DND-41 (cell line): ENCODE measurements around the gene ELF4.

Experiments
- ATAC-seq: fragments of 200-7000 bp; cut with Tn5 transposase; 3 replicates; pipeline ENCODE4 v1.9.1; 2021; ENCODE audit warnings: low read depth; ENCODE audit not compliant: insufficient read depth
- DNase-seq: peaks from one replicate; pipeline ENCODE4 v3.0.0-alpha.2; 2020
- H2AFZ ChIP-seq: 2 replicates; pipeline ENCODE4 v1.6.0; 2012; ENCODE audit warnings: low read depth, low read length
- H3K27ac ChIP-seq: 2 replicates; pipeline ENCODE4 v1.5.1; 2012; ENCODE audit warnings: low read length, inconsistent platforms
- H3K27me3 ChIP-seq: fragments of 200-600 bp; sonication (generic); 2 replicates; pipeline ENCODE4 v1.6.0; 2012; ENCODE audit warnings: low read length, mild to moderate bottlenecking, inconsistent platforms; ENCODE audit not compliant: insufficient read depth, poor library complexity
- H3K36me3 ChIP-seq: 2 replicates; pipeline ENCODE4 v1.5.1; 2012; ENCODE audit warnings: low read length, inconsistent platforms; ENCODE audit not compliant: insufficient read depth
- H3K4me1 ChIP-seq: 2 replicates; pipeline ENCODE4 v1.5.1; 2012; ENCODE audit warnings: mild to moderate bottlenecking, low read length; ENCODE audit not compliant: insufficient read depth
- H3K4me2 ChIP-seq: 2 replicates; pipeline ENCODE4 v1.6.0; 2012; ENCODE audit warnings: mild to moderate bottlenecking, moderate library complexity, low read length, inconsistent platforms; ENCODE audit not compliant: insufficient read depth
- H3K4me3 ChIP-seq, 2 experiments: fragments of 200-600 bp in 1 of 2; shearing (Covaris generic) in 1 of 2; 2 replicates each; pipeline ENCODE4 v1.5.1; 2012 to 2016; ENCODE audit warnings: inconsistent platforms in 2 of 2, low read length in 2 of 2, mild to moderate bottlenecking in 2 of 2, low read depth in 1 of 2, moderate library complexity in 1 of 2
- H3K79me2 ChIP-seq: 2 replicates; pipeline ENCODE4 v1.6.0; 2012; ENCODE audit warnings: low read length, inconsistent platforms; ENCODE audit not compliant: insufficient read depth
- H3K9ac ChIP-seq: 2 replicates; pipeline ENCODE4 v1.6.0; 2012; ENCODE audit warnings: low read depth, mild to moderate bottlenecking, inconsistent platforms, low read length, moderate library complexity
- H3K9me3 ChIP-seq: 2 replicates; pipeline ENCODE4 v1.5.1; 2012; ENCODE audit warnings: low read length, moderate library complexity, mild to moderate bottlenecking, inconsistent platforms; ENCODE audit not compliant: insufficient read depth, severe bottlenecking
- H4K20me1 ChIP-seq: 2 replicates; pipeline ENCODE4 v1.6.0; 2012; ENCODE audit warnings: low read length; ENCODE audit not compliant: insufficient read depth
- EZH2 ChIP-seq: IDR thresholded peaks from 3 replicates; pipeline ENCODE4 v1.6.1; 2012; ENCODE audit warnings: borderline replicate concordance, low read depth, mild to moderate bottlenecking, moderate library complexity, low read length, inconsistent platforms; ENCODE audit not compliant: severe bottlenecking
- TF ChIP-seq, protein P1 (sequence below): IDR thresholded peaks from 2 replicates; pipeline ENCODE4 v1.5.1; 2012; ENCODE audit warnings: borderline replicate concordance, low read length, moderate library complexity, mild to moderate bottlenecking; ENCODE audit not compliant: poor library complexity, severe bottlenecking; ENCODE audit errors: extremely low read depth

Gene ELF4

DNA sequence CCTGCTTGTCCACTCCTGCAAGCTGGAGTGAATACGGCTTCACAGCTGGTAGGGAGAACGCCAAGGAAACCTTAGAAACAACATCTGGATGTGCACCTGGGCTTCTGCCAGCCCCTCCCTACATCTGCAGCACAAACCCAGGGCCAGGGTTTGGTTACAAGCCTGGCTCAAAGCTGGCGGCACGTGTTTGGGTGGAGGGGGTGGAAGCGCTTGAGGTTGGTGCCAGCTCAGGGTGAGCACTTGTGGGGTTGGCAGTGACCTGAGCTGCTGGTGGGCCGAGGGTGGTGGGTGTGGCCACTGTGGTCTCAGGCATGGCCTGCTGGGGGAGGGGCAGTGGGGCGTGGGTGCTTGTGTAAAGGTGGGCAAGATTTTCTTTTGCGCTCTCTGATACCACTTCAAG lies 15.6 kb downstream of the ELF4 start:
- DNase-seq (peak; percentile 51), ATAC-seq (no peak)
- H3K27me3 ChIP-seq: no peaks in the 10 kb centered on the region
- no peak overlapping the region for H3K9ac ChIP-seq
- H3K4me2 ChIP-seq: no peak overlapping the region
- H3K27ac ChIP-seq: no peak overlapping the region; the same call in 1 of the 2 replicates
- H3K4me1 ChIP-seq: peaks cover 24% of the 10 kb centered on the region
- no peak overlapping the region for H3K4me3 ChIP-seq
- H4K20me1 ChIP-seq: peaks cover 4% of the 10 kb centered on the region; the same call in 1 of the 2 replicates
- no peaks in the 10 kb centered on the region for H3K36me3 ChIP-seq
- no peak overlapping the region for H2AFZ ChIP-seq
- 0 out of 2 replicates have a peak, but pooled peaks cover 13% of the 10 kb centered on the region for H3K79me2 ChIP-seq
- H3K9me3 ChIP-seq: no peaks in the 10 kb centered on the region
- no peak for TF ChIP-seq EZH2

GRCh38 chrX:130093271-130093670 lies 17.0 kb downstream of the ELF4 start:
- Histone ChIP-seq H3K27me3 (no peaks in the 10 kb centered on the region), H3K9me3 (no peaks in the 10 kb centered on the region), H3K4me3 (no peak overlapping the region), H3K36me3 (no peaks in the 10 kb centered on the region), H4K20me1 (peaks cover 4% of the 10 kb centered on the region; the same call in 1 of the 2 replicates), H3K9ac (no peak overlapping the region), H3K79me2 (0 out of 2 replicates have a peak, but pooled peaks cover 9% of the 10 kb centered on the region), H3K4me1 (peaks cover 20% of the 10 kb centered on the region), H3K4me2 (no peak overlapping the region), H2AFZ (no peak overlapping the region), H3K27ac (no peak overlapping the region)
- ATAC-seq (no peak), DNase-seq (no peak)
- TF ChIP-seq, protein P1, sequence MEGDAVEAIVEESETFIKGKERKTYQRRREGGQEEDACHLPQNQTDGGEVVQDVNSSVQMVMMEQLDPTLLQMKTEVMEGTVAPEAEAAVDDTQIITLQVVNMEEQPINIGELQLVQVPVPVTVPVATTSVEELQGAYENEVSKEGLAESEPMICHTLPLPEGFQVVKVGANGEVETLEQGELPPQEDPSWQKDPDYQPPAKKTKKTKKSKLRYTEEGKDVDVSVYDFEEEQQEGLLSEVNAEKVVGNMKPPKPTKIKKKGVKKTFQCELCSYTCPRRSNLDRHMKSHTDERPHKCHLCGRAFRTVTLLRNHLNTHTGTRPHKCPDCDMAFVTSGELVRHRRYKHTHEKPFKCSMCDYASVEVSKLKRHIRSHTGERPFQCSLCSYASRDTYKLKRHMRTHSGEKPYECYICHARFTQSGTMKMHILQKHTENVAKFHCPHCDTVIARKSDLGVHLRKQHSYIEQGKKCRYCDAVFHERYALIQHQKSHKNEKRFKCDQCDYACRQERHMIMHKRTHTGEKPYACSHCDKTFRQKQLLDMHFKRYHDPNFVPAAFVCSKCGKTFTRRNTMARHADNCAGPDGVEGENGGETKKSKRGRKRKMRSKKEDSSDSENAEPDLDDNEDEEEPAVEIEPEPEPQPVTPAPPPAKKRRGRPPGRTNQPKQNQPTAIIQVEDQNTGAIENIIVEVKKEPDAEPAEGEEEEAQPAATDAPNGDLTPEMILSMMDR: no peak
- no peak for TF ChIP-seq EZH2

DNA sequence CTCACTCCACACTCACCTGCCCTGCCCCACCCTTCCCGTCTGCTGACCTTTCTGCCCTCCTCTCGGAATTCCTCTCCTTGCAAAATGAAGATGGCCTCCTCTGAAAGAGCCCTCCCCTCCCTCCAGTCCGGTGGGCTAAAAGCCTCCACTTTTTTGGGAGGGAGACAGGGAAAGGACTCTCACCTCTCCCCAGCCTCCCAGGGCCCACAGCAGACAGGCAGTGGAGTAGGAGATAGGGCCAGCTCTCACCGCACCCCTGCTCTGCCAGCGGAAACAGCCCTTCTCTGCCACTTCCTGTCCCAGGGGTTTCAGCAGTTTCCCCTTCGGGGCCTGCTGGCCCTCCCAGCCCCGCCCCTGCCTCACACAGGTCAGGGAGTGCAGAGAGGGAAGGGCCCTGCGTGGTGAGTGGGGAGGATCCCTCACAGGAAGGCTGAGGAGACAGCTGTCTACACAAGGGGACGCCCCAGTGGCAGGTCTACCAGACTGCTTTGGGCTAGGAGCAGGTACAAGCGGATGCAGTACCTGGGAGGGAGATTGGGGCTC lies 18.2 kb downstream of the ELF4 start:
- Histone ChIP-seq H3K4me3 (peak overlapping the region in 1 of 2 experiments; percentile 48; a peak in 2 of 4 replicates), H3K9ac (peak overlapping the region; percentile 59), H3K79me2 (0 out of 2 replicates have a peak, but pooled peaks cover 9% of the 10 kb centered on the region), H3K9me3 (no peaks in the 10 kb centered on the region), H3K4me2 (peak overlapping the region; percentile 62), H3K27me3 (no peaks in the 10 kb centered on the region), H4K20me1 (peaks cover 4% of the 10 kb centered on the region; the same call in 1 of the 2 replicates), H3K27ac (peak overlapping the region; percentile 91), H3K4me1 (peaks cover 26% of the 10 kb centered on the region), H3K36me3 (no peaks in the 10 kb centered on the region), H2AFZ (no peak overlapping the region)
- DNase-seq (peak; percentile 93), ATAC-seq (peak; percentile 96)
- TF ChIP-seq, protein P1: peak; percentile 57
- TF ChIP-seq EZH2: no peak

DNA sequence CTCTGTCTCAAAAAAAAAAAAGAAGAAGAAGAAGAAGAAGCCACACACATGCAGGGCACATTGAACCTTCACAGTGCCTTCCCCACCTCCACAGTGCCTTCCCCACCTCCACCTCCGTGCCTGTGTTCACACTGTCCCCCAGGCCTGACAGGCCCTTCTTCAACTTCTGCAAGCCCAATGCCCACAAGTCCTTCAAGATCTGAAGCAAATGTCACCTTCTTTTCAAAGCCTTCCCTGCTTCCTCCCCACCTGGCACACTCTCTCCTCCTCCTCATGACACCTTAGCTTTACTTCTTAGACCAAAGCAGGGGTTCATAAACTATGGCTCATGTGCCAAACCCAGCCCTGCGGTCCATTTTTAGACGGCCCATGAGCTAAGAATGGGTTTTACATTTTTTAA lies 19.9 kb downstream of the ELF4 start:
- DNase-seq (no peak), ATAC-seq (no peak)
- Histone ChIP-seq H3K9ac (no peak overlapping the region), H3K27me3 (no peaks in the 10 kb centered on the region), H3K27ac (no peak overlapping the region), H3K36me3 (no peaks in the 10 kb centered on the region; the same call in 1 of the 2 replicates), H3K79me2 (peaks cover 16% of the 10 kb centered on the region; the same call in 1 of the 2 replicates), H4K20me1 (peaks cover 10% of the 10 kb centered on the region; the same call in 1 of the 2 replicates), H3K9me3 (no peaks in the 10 kb centered on the region), H3K4me1 (peaks cover 43% of the 10 kb centered on the region), H2AFZ (no peak overlapping the region), H3K4me2 (no peak overlapping the region), H3K4me3 (no peak overlapping the region)
- TF ChIP-seq, protein P1: no peak
- no peak for TF ChIP-seq EZH2
